C4-2B (cell line): ENCODE data around the gene HECTD3.

Experiments
- CTCF ChIP-seq: fragments of 450-650 bp; conservative IDR thresholded peaks from 2 replicates; pipeline ENCODE4 v1.5.1; 2017; ENCODE audit warnings: mild to moderate bottlenecking
- ZFX ChIP-seq: fragments of 450-650 bp; IDR thresholded peaks from 2 replicates; pipeline ENCODE4 v1.6.1; 2017

- TF ChIP-seq CTCF (no peak), ZFX (no peak)
Measured at GRCh38 chr1:45037456-45037855, 26.3 kb upstream of the HECTD3 start.
